C4-2B (cell line): ENCODE measurements around the gene TRAPPC12.

Experiments used
- CTCF ChIP-seq: fragments of 450-650 bp; conservative IDR thresholded peaks from 2 replicates; pipeline ENCODE4 v1.5.1; 2017; ENCODE audit warnings: mild to moderate bottlenecking
- ZFX ChIP-seq: fragments of 450-650 bp; IDR thresholded peaks from 2 replicates; pipeline ENCODE4 v1.6.1; 2017

- no peak for TF ChIP-seq CTCF
- no peak for TF ChIP-seq ZFX
Observed at GRCh38 chr2:3435445-3435844, 56.0 kb downstream of the TRAPPC12 start.
